K562 (cell line): ENCODE measurements around the gene SDK1. TPM values are rescaled to one million over a fixed set of nuclear protein-coding genes. Genes with fewer than 3 reads are reported as not detected.

ENCODE experiments used
- ATAC-seq: fragments of 200-7000 bp; cut with Tn5 transposase; 3 replicates; pipeline ENCODE4 v1.9.1; 2020; ENCODE audit warnings: moderate library complexity
- BruUV-seq: library from RNA; stranded (reverse); fragments of 400-500 nt; replicated peaks from 2 replicates; lab custom pipeline; 2021; lab: Mats Ljungman, UMichigan
- CTCF ChIA-PET: fragments of 300-600 bp; formaldehyde crosslinking; extraction: SDS; loops from one replicate; lab custom pipeline; 2021; ENCODE audit warnings: low intra/inter-chr PET ratio; lab: Yijun Ruan, JAX
- POLR2A ChIA-PET: fragments of 300-600, 350-650 bp; sonication (Branson Sonifier 250); formaldehyde crosslinking; extraction: SDS; loops from one replicate; lab custom pipeline; 2021; ENCODE audit warnings: antibody characterized with exemption, inconsistent platforms; lab: Yijun Ruan, JAX
- DNase-seq, 4 experiments: peaks; one replicate each; pipeline versions ENCODE4 v3.0.0 to v3.0.0-alpha.2; 2011 to 2018; ENCODE audit warnings: low spot score in 3 of 4, mixed read lengths in 3 of 4; ENCODE audit errors: extremely low read depth in 1 of 4
- FAIRE-seq: peaks from 2 replicates; lab custom pipeline; 2011; peaks lifted over from hg19 to GRCh38; lab: Jason Lieb, UNC
- H2AFZ ChIP-seq: 2 replicates; pipeline ENCODE4 v1.6.0; 2011; ENCODE audit warnings: low read depth, low read length, control low read depth, inconsistent platforms
- H3K27ac ChIP-seq: fragments of 200-600 bp; 3 replicates; pipeline ENCODE4 v1.8.0; 2011; ENCODE audit warnings: low read depth, mild to moderate bottlenecking, control low read depth, inconsistent platforms, low read length, moderate library complexity, mixed read lengths; ENCODE audit errors: extremely low read depth
- H3K27me3 ChIP-seq, 2 experiments: fragments of 300-600 bp in 1 of 2; 2 replicates in 1 of 2; 3 replicates in 1 of 2; pipeline versions ENCODE4 v1.6.0 to v1.8.0; 2011; ENCODE audit warnings: inconsistent platforms in 2 of 2, low read length in 2 of 2, mild to moderate bottlenecking in 1 of 2, mixed read lengths in 1 of 2, moderate library complexity in 1 of 2; ENCODE audit not compliant: control insufficient read depth in 2 of 2, insufficient read depth in 2 of 2
- H3K36me3 ChIP-seq: fragments of 300-600 bp; 3 replicates; pipeline ENCODE4 v1.8.0; 2011; ENCODE audit warnings: mild to moderate bottlenecking, low read length, inconsistent platforms; ENCODE audit not compliant: control insufficient read depth, insufficient read depth
- H3K4me1 ChIP-seq, 2 experiments: fragments of 200-600 bp in 1 of 2; replicated peaks in 1 of 2; 2 replicates in 1 of 2; 3 replicates in 1 of 2; pipeline versions ENCODE4 v1.5.1 to v1.8.0; 2011; ENCODE audit warnings: inconsistent platforms in 2 of 2, low read length in 2 of 2, mild to moderate bottlenecking in 1 of 2, mixed read lengths in 1 of 2, moderate library complexity in 1 of 2; ENCODE audit not compliant: control insufficient read depth in 2 of 2, insufficient read depth in 2 of 2
- H3K4me2 ChIP-seq: 2 replicates; pipeline ENCODE4 v1.6.1; 2011; ENCODE audit warnings: low read length, control low read depth, inconsistent platforms, mixed read lengths; ENCODE audit not compliant: insufficient read depth
- H3K4me3 ChIP-seq: fragments of 200-600 bp; sonication (generic), shearing (Covaris generic); 2 replicates; pipeline ENCODE4 v1.5.1; 2016; ENCODE audit warnings: control low read depth, inconsistent platforms
- H3K79me2 ChIP-seq: fragments of 200-600 bp; 3 replicates; pipeline ENCODE4 v1.8.0; 2011; ENCODE audit warnings: low read length, inconsistent platforms; ENCODE audit not compliant: control insufficient read depth, insufficient read depth
- H3K9ac ChIP-seq, 2 experiments: 2 replicates each; pipeline versions ENCODE4 v1.6.0 to v1.6.1; 2011; ENCODE audit warnings: low read depth in 2 of 2, low read length in 2 of 2, control low read depth in 1 of 2, inconsistent platforms in 1 of 2, mild to moderate bottlenecking in 1 of 2, mixed read lengths in 1 of 2; ENCODE audit not compliant: insufficient read depth in 1 of 2
- H3K9me1 ChIP-seq: one replicate; pipeline ENCODE4 v1.6.0; 2011; ENCODE audit warnings: inconsistent platforms, mild to moderate bottlenecking, low read length, moderate library complexity; ENCODE audit not compliant: control insufficient read depth, insufficient read depth
- H3K9me3 ChIP-seq: replicated peaks from 2 replicates; pipeline ENCODE4 v1.5.1; 2011; ENCODE audit warnings: low read depth, low read length, inconsistent platforms; ENCODE audit not compliant: control insufficient read depth, insufficient read depth
- H4K20me1 ChIP-seq: replicated peaks from 2 replicates; pipeline ENCODE4 v1.6.1; 2011; ENCODE audit warnings: low read length, inconsistent platforms, mixed read lengths; ENCODE audit not compliant: control insufficient read depth, insufficient read depth
- GATA2 ChIP-seq: sonication (generic); formaldehyde crosslinking; IDR thresholded peaks from 2 replicates; pipeline ENCODE4 v1.4.0; 2020; ENCODE audit warnings: mild to moderate bottlenecking, missing genetic modification reagents
- SIN3B ChIP-seq: fragments of 450-650 bp; IDR thresholded peaks from 2 replicates; pipeline ENCODE4 v1.6.1; 2017; ENCODE audit warnings: low read depth, mild to moderate bottlenecking, moderate library complexity
- WGBS: fragments of 100-300 bp; shearing (Covaris generic); methylation state at CpG from one replicate; pipeline ENCODE4 v1.1.6; 2016; ENCODE audit warnings: low coverage, mixed read lengths; ENCODE audit not compliant: insufficient coverage; ENCODE audit errors: missing lambda C conversion rate; 5-methylcytosine and 5-hydroxymethylcytosine counted together
- in situ Hi-C: fragments of 300-500 bp; cut with MboI; formaldehyde crosslinking; loops from 4 replicates; pipeline ENCODE4 v1.15.0; 2018; ENCODE audit warnings: inconsistent platforms, mixed read lengths
- intact Hi-C: fragments of 100-400 bp; cut with micrococcal nuclease; formaldehyde crosslinking; loops from 2 replicates; pipeline ENCODE4 v1.14.2; 2022
- polyA plus RNA-seq, 8 experiments: library from polyadenylated mRNA; depleted of rRNA in 4 of 8; stranded (reverse) in 5 of 8; unstranded in 3 of 8; fragments of >200 nt; fragmentation: Nextera tagmentation in 2 of 8; fragmentation: Illumina TruSeq in 1 of 8; extraction: Ambion mirVana in 2 of 8; extraction: Trizol in 1 of 8; gene quantifications; 2 replicates each; pipeline versions ENCODE4 v1.2.1 to v1.2.3, GENCODE V29; 2011 to 2014; ENCODE audit warnings: inconsistent platforms in 1 of 8, missing spikeins in 1 of 8
- total RNA-seq, 7 experiments: library from RNA; depleted of rRNA in 6 of 7; stranded (reverse); fragments of >200 nt in 6 of 7; fragmentation: Illumina TruSeq in 2 of 7; extraction: Trizol in 2 of 7; gene quantifications; 2 replicates each; pipeline versions ENCODE4 v1.2.1 to v1.2.3, GENCODE V29; 2011 to 2021; ENCODE audit warnings: low replicate concordance in 1 of 7
- TF ChIP-seq, protein P1 (sequence below): sonication (generic); formaldehyde crosslinking; IDR thresholded peaks from 2 replicates; pipeline ENCODE4 v1.8.1; 2023; ENCODE audit warnings: mild to moderate bottlenecking, missing genetic modification reagents

SDK1 gene
- total and polyA plus RNA-seq, 9 of the 15 experiments (the other 6 are each of a cell fraction or from before 2014, with no cell fraction given): 0.16 TPM; not detected in 8

- no peak for TF ChIP-seq GATA2 (CRISPR knock-in tag)
- no peak for TF ChIP-seq SIN3B
Observed at GRCh38 chr7:3380034-3380433, 79.0 kb downstream of the SDK1 start (continued).

DNA sequence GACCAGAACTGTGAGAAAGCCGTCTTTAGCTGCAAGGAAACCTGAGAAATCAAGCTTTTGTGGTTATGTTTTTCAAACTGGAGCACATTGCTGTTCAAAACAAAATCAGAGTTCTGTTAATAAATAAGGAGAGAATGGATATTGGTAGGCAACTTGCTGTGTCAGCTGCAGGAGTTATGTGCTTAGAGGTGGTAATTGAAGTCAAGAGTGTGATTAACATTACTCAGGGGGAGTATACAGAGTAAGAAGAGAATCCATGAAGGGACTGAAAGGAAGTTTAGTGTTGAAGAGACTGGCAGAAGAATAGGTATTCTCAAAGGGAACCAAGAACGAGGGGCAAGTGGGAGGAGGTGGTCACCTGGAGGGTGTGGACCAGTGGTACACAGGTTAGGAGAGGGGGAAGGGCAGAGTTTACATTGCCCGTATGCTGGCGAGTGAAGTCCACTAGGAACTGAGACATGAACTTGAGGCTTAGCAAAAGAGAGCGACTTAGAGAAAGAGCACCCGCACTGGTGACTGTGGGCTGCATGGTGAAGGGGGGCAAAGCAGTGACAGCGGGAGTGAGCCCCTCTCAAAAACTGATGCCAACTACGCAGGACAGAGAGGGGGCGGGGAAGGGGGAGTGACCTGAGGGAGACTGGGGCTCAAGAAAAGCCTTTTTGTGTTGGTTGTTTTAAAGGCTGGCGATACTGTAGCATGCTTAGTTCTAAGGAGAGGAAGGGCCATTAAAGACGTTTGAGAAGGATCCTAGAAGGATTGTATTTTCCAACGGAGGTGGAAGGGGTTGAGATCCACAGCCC lies 80.0 kb downstream of the SDK1 start:
- H3K27me3 ChIP-seq: peaks cover 3 to 19% of the 10 kb centered on the region in 2 experiments; a peak in 3 of 5 replicates
- H3K27ac ChIP-seq: no peak overlapping the region

More for the DNA sequence above, 80.0 kb downstream of the SDK1 start:
- FAIRE-seq (no peak), ATAC-seq (no peak), DNase-seq (no peak)
- H4K20me1 ChIP-seq: no peaks in the 10 kb centered on the region
- 0% methylated on average over 12 of the region's 12 CpGs for WGBS
- intact Hi-C loops: no loop called here
- no peak overlapping the region for H3K9ac ChIP-seq
- CTCF ChIA-PET: no interaction called here
- no peak for TF ChIP-seq SIN3B
- TF ChIP-seq, protein P1, sequence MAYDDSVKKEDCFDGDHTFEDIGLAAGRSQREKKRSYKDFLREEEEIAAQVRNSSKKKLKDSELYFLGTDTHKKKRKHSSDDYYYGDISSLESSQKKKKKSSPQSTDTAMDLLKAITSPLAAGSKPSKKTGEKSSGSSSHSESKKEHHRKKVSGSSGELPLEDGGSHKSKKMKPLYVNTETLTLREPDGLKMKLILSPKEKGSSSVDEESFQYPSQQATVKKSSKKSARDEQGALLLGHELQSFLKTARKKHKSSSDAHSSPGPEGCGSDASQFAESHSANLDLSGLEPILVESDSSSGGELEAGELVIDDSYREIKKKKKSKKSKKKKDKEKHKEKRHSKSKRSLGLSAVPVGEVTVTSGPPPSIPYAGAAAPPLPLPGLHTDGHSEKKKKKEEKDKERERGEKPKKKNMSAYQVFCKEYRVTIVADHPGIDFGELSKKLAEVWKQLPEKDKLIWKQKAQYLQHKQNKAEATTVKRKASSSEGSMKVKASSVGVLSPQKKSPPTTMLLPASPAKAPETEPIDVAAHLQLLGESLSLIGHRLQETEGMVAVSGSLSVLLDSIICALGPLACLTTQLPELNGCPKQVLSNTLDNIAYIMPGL: no peak
- in situ Hi-C loops: no loop called here
- no peaks in the 10 kb centered on the region for H3K9me3 ChIP-seq
- H3K36me3 ChIP-seq: no peaks in the 10 kb centered on the region
- no peak overlapping the region for H2AFZ ChIP-seq
- POLR2A ChIA-PET: no interaction called here
- H3K79me2 ChIP-seq: no peaks in the 10 kb centered on the region
- no peak overlapping the region for H3K4me3 ChIP-seq
- no peaks in the 10 kb centered on the region for H3K4me1 ChIP-seq
- BruUV-seq: no TSS peak
- no peak overlapping the region for H3K4me2 ChIP-seq
- H3K9me1 ChIP-seq: no peaks in the 10 kb centered on the region
